Skeletal muscle satellite cell (primary cell): ENCODE results near the gene FGGY.
"Not testable (repeated sequence)": the region's sequence is repeated elsewhere in the genome, so short reads cannot be mapped to it uniquely, and the experiment has no call there.

Source experiments
- H3K27me3 ChIP-seq: 2 replicates; pipeline ENCODE4 v1.7.0; 2013; ENCODE audit warnings: low read length; ENCODE audit not compliant: control insufficient read depth, insufficient read depth
- H3K36me3 ChIP-seq: 2 replicates; pipeline ENCODE4 v1.7.0; 2013; ENCODE audit warnings: mild to moderate bottlenecking, control low read depth, low read length; ENCODE audit not compliant: insufficient read depth
- H3K4me1 ChIP-seq: 2 replicates; pipeline ENCODE4 v1.7.0; 2013; ENCODE audit warnings: low read length; ENCODE audit not compliant: control insufficient read depth, insufficient read depth
- H3K4me2 ChIP-seq: 2 replicates; pipeline ENCODE4 v1.7.0; 2013; ENCODE audit warnings: mild to moderate bottlenecking, low read length
- H3K4me3 ChIP-seq: 2 replicates; pipeline ENCODE4 v1.7.0; 2013; ENCODE audit warnings: low read length
- H3K9ac ChIP-seq: 2 replicates; pipeline ENCODE4 v1.7.0; 2013; ENCODE audit warnings: mild to moderate bottlenecking, low read depth, low read length, moderate library complexity
- H3K9me3 ChIP-seq: replicated peaks from 2 replicates; pipeline ENCODE4 v1.7.0; 2013; ENCODE audit warnings: mild to moderate bottlenecking, control low read depth, low read length

Gene FGGY

DNA sequence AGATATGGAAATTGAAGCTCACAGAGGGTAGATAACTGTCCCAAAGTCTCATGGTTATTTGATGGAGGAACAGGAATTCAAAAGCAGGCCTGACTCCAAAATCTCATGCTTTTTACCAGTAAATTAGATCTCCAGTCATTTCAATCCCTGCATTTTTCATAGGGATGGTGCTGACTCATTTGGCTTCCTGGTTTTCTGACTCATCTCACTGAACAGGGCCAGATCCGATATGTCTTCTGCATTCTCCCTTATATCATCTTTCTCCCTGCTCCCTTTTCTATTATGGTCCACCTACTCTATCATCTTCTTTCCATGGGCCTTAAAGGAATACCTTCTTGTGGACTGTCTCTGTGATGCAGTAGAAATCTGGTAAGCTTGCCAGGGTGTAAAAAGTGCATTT, 187.2 kb downstream of the FGGY start:
- Histone ChIP-seq H3K4me2 (peak overlapping the region; percentile 57), H3K4me3 (no peak overlapping the region), H3K9ac (no peak overlapping the region), H3K27me3 (no peaks in the 10 kb centered on the region), H3K9me3 (no peaks in the 10 kb centered on the region), H3K36me3 (no peaks in the 10 kb centered on the region), H3K4me1 (peaks cover 45% of the 10 kb centered on the region)

DNA sequence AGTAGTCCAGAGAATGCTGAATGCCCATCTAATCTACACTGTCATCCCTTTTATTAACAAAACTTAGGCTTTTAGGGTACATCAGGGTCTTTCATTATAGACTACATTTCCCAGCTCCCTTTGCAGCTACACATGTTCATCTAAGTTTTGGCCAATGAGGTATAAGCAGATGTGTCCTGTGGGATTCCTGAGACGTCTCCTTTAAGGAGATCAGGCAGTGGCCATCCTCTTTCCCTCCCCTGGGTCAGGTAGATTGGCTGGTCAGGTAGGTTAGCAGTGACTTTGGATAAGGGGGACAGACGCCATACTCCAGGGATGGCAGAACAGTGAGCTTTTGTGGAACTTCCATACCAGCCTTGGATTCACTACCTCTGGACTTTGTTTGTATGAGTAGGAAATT, 188.3 kb downstream of the FGGY start:
- peaks cover 45% of the 10 kb centered on the region for H3K4me1 ChIP-seq
- no peaks in the 10 kb centered on the region for H3K36me3 ChIP-seq
- no peaks in the 10 kb centered on the region for H3K27me3 ChIP-seq
- H3K4me3 ChIP-seq: no peak overlapping the region
- no peak overlapping the region for H3K9ac ChIP-seq
- H3K9me3 ChIP-seq: no peaks in the 10 kb centered on the region
- no peak overlapping the region for H3K4me2 ChIP-seq

DNA sequence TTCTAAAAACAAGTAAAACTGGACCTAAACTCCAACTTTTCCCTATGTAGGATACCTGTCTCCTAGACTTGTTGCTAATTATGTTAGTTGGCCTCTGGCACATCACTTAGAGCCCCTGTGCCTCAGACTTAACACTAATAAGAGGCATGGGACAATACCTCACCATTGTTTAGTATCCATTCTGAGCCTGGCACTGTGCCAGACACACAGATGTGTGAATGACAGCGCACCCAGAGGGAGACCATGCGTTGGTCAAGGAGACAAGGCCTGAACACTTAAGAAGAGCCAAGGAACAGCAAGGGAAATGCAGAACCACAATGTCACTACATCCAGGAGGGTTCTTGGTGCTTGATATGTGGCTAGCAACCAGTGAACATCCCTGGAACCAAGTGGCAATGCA, 189.1 kb downstream of the FGGY start:
- no peak overlapping the region for H3K4me3 ChIP-seq
- no peaks in the 10 kb centered on the region for H3K27me3 ChIP-seq
- H3K9me3 ChIP-seq: no peaks in the 10 kb centered on the region
- H3K4me1 ChIP-seq: peaks cover 45% of the 10 kb centered on the region
- H3K36me3 ChIP-seq: no peaks in the 10 kb centered on the region
- no peak overlapping the region for H3K9ac ChIP-seq
- H3K4me2 ChIP-seq: no peak overlapping the region

DNA sequence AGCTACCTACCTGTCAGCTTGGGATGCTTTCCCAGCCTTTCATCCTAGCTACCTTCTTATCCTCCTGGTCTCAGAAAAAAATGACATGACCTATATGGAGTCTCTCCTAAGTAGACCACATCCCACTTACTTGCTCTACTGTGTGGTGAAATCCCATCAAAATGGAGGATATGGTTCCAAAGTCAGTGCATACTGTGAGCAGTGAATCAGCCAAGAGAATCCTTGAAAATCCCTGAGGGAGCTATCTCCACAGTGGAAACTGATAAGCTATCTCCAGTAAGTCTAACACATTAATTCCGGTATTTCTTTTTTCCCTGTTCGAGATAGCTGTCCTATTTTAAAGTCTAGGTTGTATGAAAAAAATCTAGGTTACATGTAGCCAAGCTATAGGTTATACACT, 189.7 kb downstream of the FGGY start:
- H3K36me3 ChIP-seq: no peaks in the 10 kb centered on the region
- no peak overlapping the region for H3K4me2 ChIP-seq
- H3K4me3 ChIP-seq: no peak overlapping the region
- H3K9me3 ChIP-seq: no peaks in the 10 kb centered on the region
- H3K27me3 ChIP-seq: no peaks in the 10 kb centered on the region
- no peak overlapping the region for H3K9ac ChIP-seq
- peaks cover 42% of the 10 kb centered on the region for H3K4me1 ChIP-seq

DNA sequence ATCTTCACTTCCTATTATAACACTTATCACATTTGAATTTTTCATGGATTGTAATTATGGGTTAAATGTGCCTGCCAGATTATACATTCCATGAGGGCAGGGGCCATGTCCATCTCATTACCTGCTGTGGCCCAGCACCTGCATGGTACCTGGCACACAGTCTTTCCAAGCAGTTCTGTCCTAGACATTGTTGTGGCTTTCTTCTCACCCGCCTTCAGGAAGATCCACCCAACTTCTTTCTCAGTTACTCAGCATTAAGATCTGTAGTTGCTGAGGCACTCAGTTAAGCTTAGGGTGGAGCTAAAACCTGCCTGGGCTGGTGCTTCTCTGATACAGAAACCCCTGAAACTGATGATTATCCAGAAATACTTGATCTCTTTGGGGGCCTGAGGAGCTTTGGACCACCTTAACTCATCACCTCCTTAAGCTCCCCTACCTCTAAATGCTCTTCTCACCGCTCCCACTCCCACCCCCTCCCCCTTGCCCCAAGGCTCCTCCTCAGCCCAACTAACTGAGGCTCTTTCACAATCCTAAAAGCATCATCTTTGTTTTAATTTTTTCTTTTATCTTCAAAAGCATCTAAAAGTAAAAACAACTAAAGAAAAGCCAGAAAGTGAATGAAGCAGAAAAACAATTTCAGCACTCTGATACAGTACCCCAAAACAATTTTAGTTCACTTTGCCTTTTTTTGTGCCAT, 190.6 kb downstream of the FGGY start:
- peaks cover 33% of the 10 kb centered on the region for H3K4me1 ChIP-seq
- H3K36me3 ChIP-seq: no peaks in the 10 kb centered on the region
- H3K4me3 ChIP-seq: no peak overlapping the region
- H3K4me2 ChIP-seq: no peak overlapping the region
- H3K9me3 ChIP-seq: no peaks in the 10 kb centered on the region
- no peaks in the 10 kb centered on the region for H3K27me3 ChIP-seq
- no peak overlapping the region for H3K9ac ChIP-seq

DNA sequence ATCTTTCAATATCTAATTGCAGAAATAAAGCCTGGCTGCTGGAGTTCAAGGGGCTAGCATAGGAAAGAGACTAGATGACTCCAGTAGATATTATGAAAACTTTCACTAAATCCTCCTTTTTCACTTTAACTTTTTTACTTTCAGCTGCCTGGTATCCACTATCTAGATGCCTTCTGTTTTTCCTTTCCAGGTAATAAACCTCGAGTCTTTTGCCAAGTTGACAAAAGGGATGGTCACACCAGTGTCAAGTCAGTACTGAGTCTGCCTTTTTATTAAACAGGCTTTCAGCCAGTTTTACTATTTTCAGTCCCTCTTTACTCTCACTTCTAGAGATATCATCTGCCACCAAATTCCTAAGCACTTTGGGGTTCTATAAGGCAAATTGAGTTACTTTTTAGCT, 195.6 kb downstream of the FGGY start:
- Histone ChIP-seq H3K9ac (no peak overlapping the region), H3K4me2 (no peak overlapping the region), H3K27me3 (no peaks in the 10 kb centered on the region), H3K4me1 (peaks cover 3% of the 10 kb centered on the region), H3K4me3 (no peak overlapping the region), H3K36me3 (no peaks in the 10 kb centered on the region), H3K9me3 (no peaks in the 10 kb centered on the region)

DNA sequence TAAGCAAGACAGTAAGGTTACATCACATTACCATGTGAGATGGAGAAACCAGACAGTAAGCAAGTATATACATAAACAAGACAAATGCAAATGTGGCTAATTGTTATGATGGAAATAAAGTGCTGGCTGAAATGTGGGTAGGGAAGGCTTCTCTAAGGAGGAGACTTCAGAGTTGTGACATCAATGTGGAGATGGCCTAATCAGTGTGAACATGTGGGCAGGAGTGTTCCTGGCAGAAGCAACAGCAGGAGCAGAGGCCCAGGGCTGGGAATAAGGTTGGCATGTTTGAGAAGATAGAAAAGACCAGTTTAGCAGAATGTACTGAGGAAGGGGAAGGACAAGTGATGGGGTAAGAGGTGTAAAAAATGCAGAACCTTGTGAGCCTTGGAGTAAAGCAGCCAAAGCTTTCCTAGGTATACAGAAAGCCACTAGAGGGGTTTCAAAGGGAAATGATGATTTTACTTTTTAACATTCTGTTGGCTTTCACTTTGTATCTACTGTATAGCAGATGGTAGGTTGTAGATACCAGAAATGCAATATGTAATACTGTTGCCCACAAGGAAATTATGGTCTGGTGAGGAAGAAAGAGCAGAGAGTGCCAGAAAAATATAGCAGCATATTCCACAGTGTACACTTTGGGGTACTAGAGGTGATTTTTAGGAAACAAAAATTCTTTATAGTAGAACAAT, 197.4 kb downstream of the FGGY start:
- no peaks in the 10 kb centered on the region for H3K27me3 ChIP-seq
- H3K4me2 ChIP-seq: no peak overlapping the region
- H3K9me3 ChIP-seq: no peaks in the 10 kb centered on the region
- no peak overlapping the region for H3K9ac ChIP-seq
- no peaks in the 10 kb centered on the region for H3K36me3 ChIP-seq
- H3K4me3 ChIP-seq: no peak overlapping the region
- H3K4me1 ChIP-seq: peaks cover 5% of the 10 kb centered on the region

DNA sequence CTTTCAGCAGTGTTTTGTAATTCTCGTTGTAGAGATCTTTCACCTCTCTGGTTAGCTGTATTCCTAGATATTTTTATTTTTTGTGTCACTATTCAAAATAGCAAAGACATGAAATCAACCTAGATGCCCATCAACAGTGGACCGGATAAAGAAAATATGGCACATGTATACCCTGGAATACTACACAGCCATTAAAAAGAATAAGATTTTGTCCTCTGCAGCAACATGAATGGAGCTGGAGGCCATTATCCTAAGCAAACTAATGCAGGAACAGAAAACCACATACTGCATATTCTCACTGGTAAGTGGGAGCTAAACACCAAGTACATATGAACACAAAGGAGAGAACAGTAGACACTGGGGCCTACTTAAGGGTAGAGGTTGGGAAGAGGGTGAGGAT, 199.3 kb downstream of the FGGY start:
- peaks cover 14% of the 10 kb centered on the region for H3K4me1 ChIP-seq
- not testable (repeated sequence) for H3K9ac ChIP-seq, H3K27me3 ChIP-seq

DNA sequence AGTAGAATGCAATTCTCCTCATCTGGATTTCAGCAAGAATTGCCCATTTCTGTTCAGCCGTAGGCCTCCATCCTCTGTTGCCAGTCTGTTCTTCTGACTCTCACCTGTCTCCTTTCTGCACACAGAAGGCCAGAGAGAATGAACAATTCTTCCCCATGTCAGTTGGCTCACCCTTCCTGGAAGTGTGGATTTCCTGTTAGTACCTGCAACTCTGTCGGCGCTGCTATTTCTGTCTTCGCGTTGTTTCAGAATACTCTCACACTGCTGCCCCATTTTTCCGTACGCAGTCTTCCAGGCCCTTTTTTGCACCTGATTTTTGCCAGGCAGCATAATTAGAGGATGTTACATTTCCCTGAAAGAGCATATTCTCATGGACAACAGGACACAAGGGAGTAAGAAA, 200.7 kb downstream of the FGGY start:
- Histone ChIP-seq H3K4me2 (no peak overlapping the region), H3K4me1 (peaks cover 21% of the 10 kb centered on the region), H3K9ac (no peak overlapping the region), H3K4me3 (no peak overlapping the region), H3K27me3 (no peaks in the 10 kb centered on the region), H3K9me3 (no peaks in the 10 kb centered on the region), H3K36me3 (no peaks in the 10 kb centered on the region)

More for the DNA sequence above, 199.3 kb downstream of the FGGY start:
- not testable (repeated sequence) for H3K36me3 ChIP-seq, H3K4me2 ChIP-seq, H3K4me3 ChIP-seq, H3K9me3 ChIP-seq

DNA sequence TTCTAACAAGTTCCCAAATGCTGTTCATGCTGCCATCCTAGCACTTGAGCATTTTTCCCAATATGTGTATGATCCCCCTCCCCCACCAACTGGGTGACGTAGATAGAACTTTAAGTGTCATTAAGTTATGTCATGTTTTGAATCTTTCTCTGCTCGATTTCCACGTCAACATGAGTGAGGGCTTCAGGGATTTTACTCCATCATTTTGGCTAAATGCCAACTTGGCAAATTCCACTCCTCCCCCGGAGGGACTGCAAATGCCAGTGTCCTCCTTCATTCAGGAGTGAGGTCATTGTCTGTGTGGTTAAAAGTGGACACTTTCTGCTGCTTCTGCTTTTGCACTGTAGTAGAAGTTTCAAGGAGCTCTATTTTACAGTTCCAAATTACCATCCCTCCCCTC, 201.7 kb downstream of the FGGY start:
- Histone ChIP-seq H3K9me3 (no peaks in the 10 kb centered on the region), H3K4me3 (no peak overlapping the region), H3K4me2 (peak overlapping the region; percentile 37), H3K4me1 (peaks cover 21% of the 10 kb centered on the region), H3K27me3 (no peaks in the 10 kb centered on the region), H3K9ac (no peak overlapping the region), H3K36me3 (no peaks in the 10 kb centered on the region)

DNA sequence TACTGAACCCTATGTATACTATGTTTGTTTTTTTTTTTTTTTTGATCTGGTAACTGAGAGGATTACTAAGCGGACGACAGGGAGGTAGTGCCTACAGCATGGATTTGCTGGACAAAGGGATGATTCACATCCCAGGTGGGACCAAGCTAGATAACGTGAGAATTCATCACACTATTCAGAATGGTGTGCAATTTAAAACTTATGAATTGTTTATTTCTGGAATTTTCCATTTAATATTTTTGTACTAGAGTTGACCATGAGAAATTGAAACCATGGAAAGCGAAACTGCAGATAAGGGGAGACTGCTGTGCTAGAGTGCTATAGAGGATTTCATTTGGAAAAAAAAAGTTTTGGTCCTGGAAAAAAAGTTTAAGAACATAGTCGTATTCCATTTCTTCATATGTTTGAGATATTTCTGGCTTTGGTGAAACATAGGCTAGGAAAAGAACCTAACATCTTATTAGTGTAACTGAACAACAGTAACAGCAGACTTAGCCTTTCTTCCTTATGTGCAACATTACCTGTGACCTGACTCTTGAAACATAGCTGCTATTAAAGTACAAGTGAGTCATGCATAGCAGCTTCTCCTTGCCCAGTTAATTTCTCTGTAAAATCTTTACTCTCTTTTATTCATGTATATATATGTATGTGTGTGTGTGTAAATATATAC, 202.5 kb downstream of the FGGY start:
- no peak overlapping the region for H3K4me3 ChIP-seq
- no peaks in the 10 kb centered on the region for H3K27me3 ChIP-seq
- H3K4me2 ChIP-seq: peak overlapping the region; percentile 37
- peaks cover 21% of the 10 kb centered on the region for H3K4me1 ChIP-seq
- H3K36me3 ChIP-seq: no peaks in the 10 kb centered on the region
- H3K9me3 ChIP-seq: no peaks in the 10 kb centered on the region
- no peak overlapping the region for H3K9ac ChIP-seq
